ENCODE results near the gene TENM3. TPM values are rescaled to one million over a fixed set of nuclear protein-coding genes. Genes with fewer than 3 reads are reported as not detected.

Gene TENM3
- total and polyA plus RNA-seq, 12 donors: 2.6 to 54.4 (median 42.8) TPM

DNA sequence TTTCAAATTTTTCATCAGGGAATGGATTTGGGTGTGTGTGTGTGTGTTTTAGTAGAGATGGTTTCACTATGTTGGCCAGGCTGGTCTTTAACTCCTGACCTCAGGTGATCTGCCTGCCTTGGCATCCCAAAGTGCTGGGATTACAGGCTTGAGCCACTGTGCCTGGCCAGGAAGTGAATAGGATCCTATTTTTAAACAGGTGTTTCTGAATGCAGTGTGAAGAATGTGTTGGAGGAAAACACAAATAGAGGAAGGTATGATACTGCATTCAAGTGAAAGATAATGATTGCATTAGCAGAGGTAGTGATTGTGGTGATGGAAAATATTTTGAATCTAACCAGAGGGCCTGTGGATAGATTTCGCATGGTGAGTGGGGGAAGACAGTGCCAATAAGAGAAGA, 189.6 kb downstream of the TENM3 start:
- WGBS, 4 donors: 82 to 98% (median 90%) methylated on average over 1 of the region's 1 CpG
- H3K4me3 ChIP-seq: no peak overlapping the region
- intact Hi-C loops (cut with DNase I): no loop called here
- TF ChIP-seq, protein P1, sequence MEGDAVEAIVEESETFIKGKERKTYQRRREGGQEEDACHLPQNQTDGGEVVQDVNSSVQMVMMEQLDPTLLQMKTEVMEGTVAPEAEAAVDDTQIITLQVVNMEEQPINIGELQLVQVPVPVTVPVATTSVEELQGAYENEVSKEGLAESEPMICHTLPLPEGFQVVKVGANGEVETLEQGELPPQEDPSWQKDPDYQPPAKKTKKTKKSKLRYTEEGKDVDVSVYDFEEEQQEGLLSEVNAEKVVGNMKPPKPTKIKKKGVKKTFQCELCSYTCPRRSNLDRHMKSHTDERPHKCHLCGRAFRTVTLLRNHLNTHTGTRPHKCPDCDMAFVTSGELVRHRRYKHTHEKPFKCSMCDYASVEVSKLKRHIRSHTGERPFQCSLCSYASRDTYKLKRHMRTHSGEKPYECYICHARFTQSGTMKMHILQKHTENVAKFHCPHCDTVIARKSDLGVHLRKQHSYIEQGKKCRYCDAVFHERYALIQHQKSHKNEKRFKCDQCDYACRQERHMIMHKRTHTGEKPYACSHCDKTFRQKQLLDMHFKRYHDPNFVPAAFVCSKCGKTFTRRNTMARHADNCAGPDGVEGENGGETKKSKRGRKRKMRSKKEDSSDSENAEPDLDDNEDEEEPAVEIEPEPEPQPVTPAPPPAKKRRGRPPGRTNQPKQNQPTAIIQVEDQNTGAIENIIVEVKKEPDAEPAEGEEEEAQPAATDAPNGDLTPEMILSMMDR (IDR thresholded peaks at IDR 0.05): no peak
- no peak for TF ChIP-seq POLR2A (IDR thresholded peaks at IDR 0.05)
- H3K27ac ChIP-seq: no peak overlapping the region
- H3K4me1 ChIP-seq (replicated peaks in 1 of 2): no peaks in the 10 kb centered on the region
- no peaks in the 10 kb centered on the region for H3K27me3 ChIP-seq
- H3K9me3 ChIP-seq (replicated peaks in 1 of 3): no peaks in the 10 kb centered on the region
- no peak for DNase-seq
- no peaks in the 10 kb centered on the region for H3K36me3 ChIP-seq (replicated peaks in 1 of 2)

DNA sequence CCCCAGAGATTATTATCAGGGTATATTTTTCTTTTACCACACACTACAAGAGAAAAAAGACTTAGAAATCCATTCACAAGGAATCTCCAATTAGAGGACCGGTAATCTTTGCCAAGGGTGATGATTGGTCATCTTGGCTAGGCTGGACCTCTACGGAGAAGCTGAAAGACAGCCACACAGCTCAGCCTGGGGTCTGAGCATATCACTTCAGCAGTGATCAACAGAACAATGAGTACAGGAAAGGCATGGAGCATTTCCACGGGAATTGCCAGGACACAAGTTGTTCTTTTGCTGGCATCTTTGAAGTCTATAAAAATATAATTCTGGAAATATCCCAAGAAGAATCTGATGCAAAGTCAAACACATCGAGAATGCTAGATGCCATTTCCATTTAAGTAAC, 191.5 kb downstream of the TENM3 start:
- Histone ChIP-seq H3K27ac (no peak overlapping the region), H3K4me1 (replicated peaks in 1 of 2) (no peaks in the 10 kb centered on the region), H3K27me3 (no peaks in the 10 kb centered on the region), H3K4me3 (no peak overlapping the region), H3K36me3 (replicated peaks in 1 of 2) (no peaks in the 10 kb centered on the region), H3K9me3 (replicated peaks in 1 of 3) (no peaks in the 10 kb centered on the region)
- 81 to 94% (median 89%) methylated on average over 4 of the region's 4 CpGs for WGBS, 4 donors
- no peak for DNase-seq
- TF ChIP-seq, protein P1 (IDR thresholded peaks at IDR 0.05): no peak
- TF ChIP-seq POLR2A (IDR thresholded peaks at IDR 0.05): no peak
- intact Hi-C loops (cut with DNase I): no loop called here

DNA sequence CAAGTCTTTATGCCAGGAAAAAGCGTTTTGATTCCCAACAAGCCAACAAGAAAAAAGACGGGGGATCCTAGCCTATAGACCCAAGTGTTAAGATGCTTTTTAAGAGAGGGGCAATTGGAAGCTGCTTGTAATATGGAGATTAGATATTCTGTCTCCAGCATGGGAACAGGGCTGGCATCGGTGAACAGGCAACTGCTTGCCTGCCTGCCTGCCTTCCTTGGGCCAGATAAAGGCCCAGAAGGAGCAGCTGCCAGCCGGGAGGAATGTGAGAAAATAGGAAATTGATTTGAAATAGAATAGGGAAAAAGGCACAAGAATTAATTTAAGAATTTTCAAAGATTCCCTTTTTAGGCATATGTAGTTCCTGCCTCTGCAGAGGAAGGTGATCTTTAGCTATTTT, 192.2 kb downstream of the TENM3 start:
- 89 to 93% (median 91%) methylated on average over 4 of the region's 4 CpGs for WGBS, 4 donors
- Histone ChIP-seq H3K9me3 (replicated peaks in 1 of 3) (no peaks in the 10 kb centered on the region), H3K36me3 (replicated peaks in 1 of 2) (no peaks in the 10 kb centered on the region), H3K4me3 (no peak overlapping the region), H3K4me1 (replicated peaks in 1 of 2) (no peaks in the 10 kb centered on the region), H3K27me3 (no peaks in the 10 kb centered on the region), H3K27ac (no peak overlapping the region)
- DNase-seq: no peak
- TF ChIP-seq, protein P1 (IDR thresholded peaks at IDR 0.05): no peak
- TF ChIP-seq POLR2A (IDR thresholded peaks at IDR 0.05): no peak
- intact Hi-C loops (cut with DNase I): no loop called here

DNA sequence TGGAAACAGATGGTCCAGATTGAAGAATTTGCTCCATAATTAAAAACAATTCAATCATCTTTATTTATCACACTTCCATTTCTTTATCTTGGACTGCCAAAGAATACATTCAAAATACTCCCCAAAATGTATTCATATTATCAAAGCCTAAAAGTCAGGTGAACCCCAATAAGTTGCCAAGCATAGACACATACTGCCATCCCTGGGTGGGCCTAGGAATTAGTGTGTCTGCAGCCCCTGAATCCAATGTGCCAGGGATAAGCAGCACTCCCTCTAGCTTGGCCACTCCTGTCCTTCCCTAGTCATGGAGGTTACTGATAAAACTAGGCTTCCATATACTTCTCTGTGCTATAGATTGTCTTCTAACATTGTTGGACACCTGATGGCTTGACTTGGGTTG, 199.9 kb downstream of the TENM3 start:
- intact Hi-C loops (cut with DNase I): no loop called here
- H3K27me3 ChIP-seq: no peaks in the 10 kb centered on the region
- H3K4me1 ChIP-seq (replicated peaks in 1 of 2): peaks cover 0 to 9% of the 10 kb centered on the region in 2 donors
- H3K4me3 ChIP-seq: no peak overlapping the region
- TF ChIP-seq, protein P1 (IDR thresholded peaks at IDR 0.05): no peak
- TF ChIP-seq POLR2A (IDR thresholded peaks at IDR 0.05): no peak
- H3K27ac ChIP-seq: no peak overlapping the region
- H3K36me3 ChIP-seq (replicated peaks in 1 of 2): no peaks in the 10 kb centered on the region
- DNase-seq: no peak
- no peaks in the 10 kb centered on the region for H3K9me3 ChIP-seq (replicated peaks in 1 of 3)

Measured in adrenal gland (tissue), 12 donors.